OCI-LY1 (cell line): ENCODE data around the gene PRKCE.

Experiments
- H2AFZ ChIP-seq: fragments of 200-600 bp; sonication (generic), shearing (Covaris generic); 2 replicates; pipeline ENCODE4 v1.6.0; 2014; ENCODE audit warnings: antibody characterized with exemption, mild to moderate bottlenecking, low read length
- H3F3A ChIP-seq: fragments of 200-600 bp; sonication (generic), shearing (Covaris generic); 2 replicates; pipeline ENCODE4 v1.6.0; 2014; ENCODE audit warnings: mild to moderate bottlenecking, antibody characterized with exemption, low read length, moderate library complexity; ENCODE audit not compliant: insufficient read depth
- H3K27ac ChIP-seq: fragments of 200-600 bp; sonication (generic); 2 replicates; pipeline ENCODE4 v1.5.1; 2014; ENCODE audit warnings: low read length, mixed run types, mild to moderate bottlenecking, low read depth; ENCODE audit not compliant: poor library complexity, severe bottlenecking
- H3K27me3 ChIP-seq: fragments of 200-600 bp; sonication (generic); 2 replicates; pipeline ENCODE4 v1.6.0; 2014; ENCODE audit warnings: antibody characterized with exemption, mild to moderate bottlenecking, low read length, moderate library complexity; ENCODE audit not compliant: insufficient read depth
- H3K36me3 ChIP-seq: fragments of 200-600 bp; sonication (generic); 2 replicates; pipeline ENCODE4 v1.6.1; 2014; ENCODE audit warnings: mild to moderate bottlenecking, antibody characterized with exemption, low read length, moderate library complexity, mixed read lengths; ENCODE audit not compliant: insufficient read depth
- H3K4me1 ChIP-seq: fragments of 200-600 bp; sonication (generic); 2 replicates; pipeline ENCODE4 v1.5.1; 2014; ENCODE audit warnings: mild to moderate bottlenecking, low read length, moderate library complexity; ENCODE audit not compliant: insufficient read depth, severe bottlenecking
- H3K4me2 ChIP-seq: fragments of 200-600 bp; sonication (generic), shearing (Covaris generic); 2 replicates; pipeline ENCODE4 v1.6.1; 2014; ENCODE audit warnings: low read length
- H3K4me3 ChIP-seq: fragments of 200-600 bp; sonication (generic); 2 replicates; pipeline ENCODE4 v1.5.1; 2014; ENCODE audit warnings: low read length, low read depth, mild to moderate bottlenecking, mixed read lengths; ENCODE audit not compliant: poor library complexity, severe bottlenecking
- H3K79me2 ChIP-seq: fragments of 200-600 bp; shearing (Covaris generic); 2 replicates; pipeline ENCODE4 v1.6.1; 2016; ENCODE audit warnings: mixed run types, low read length, mixed read lengths; ENCODE audit not compliant: insufficient read depth
- H3K9ac ChIP-seq: fragments of 200-600 bp; sonication (generic), shearing (Covaris generic); 2 replicates; pipeline ENCODE4 v1.6.1; 2014; ENCODE audit warnings: mild to moderate bottlenecking, low read length, mixed read lengths
- H3K9me2 ChIP-seq: fragments of 200-600 bp; sonication (generic), shearing (Covaris generic); 2 replicates; pipeline ENCODE4 v1.6.1; 2014; ENCODE audit warnings: low read depth, mild to moderate bottlenecking, low read length, mixed read lengths
- H3K9me3 ChIP-seq: fragments of 200-600 bp; shearing (Covaris generic); 2 replicates; pipeline ENCODE4 v1.6.1; 2014; ENCODE audit warnings: low read length, mixed read lengths
- H4K20me1 ChIP-seq: fragments of 200-600 bp; sonication (generic), shearing (Covaris generic); 2 replicates; pipeline ENCODE4 v1.6.0; 2016; ENCODE audit warnings: mild to moderate bottlenecking, low read length; ENCODE audit not compliant: insufficient read depth
- CTCF ChIP-seq: fragments of 200-600 bp; sonication (generic), shearing (Covaris generic); IDR thresholded peaks from 2 replicates; pipeline ENCODE4 v1.5.1; 2017; ENCODE audit warnings: mild to moderate bottlenecking, antibody characterized with exemption, low read length, moderate library complexity, mixed read lengths
- EZH2 ChIP-seq: fragments of 200-600 bp; sonication (generic), shearing (Covaris generic); IDR thresholded peaks from 2 replicates; pipeline ENCODE4 v1.8.0; 2017; ENCODE audit warnings: borderline replicate concordance, mixed run types, mild to moderate bottlenecking, antibody characterized with exemption, low read length, moderate library complexity, mixed read lengths

The PRKCE gene

GRCh38 chr2:45872211-45872610, 220.7 kb downstream of the PRKCE start:
- Histone ChIP-seq H3K27ac (no peak overlapping the region), H3K4me2 (no peak overlapping the region), H3K4me3 (no peak overlapping the region), H3K36me3 (no peaks in the 10 kb centered on the region; the same call in 1 of the 2 replicates), H3K9ac (no peak overlapping the region), H3K4me1 (peaks cover 12% of the 10 kb centered on the region), H3K9me2 (no peaks in the 10 kb centered on the region), H2AFZ (no peak overlapping the region), H3K79me2 (no peaks in the 10 kb centered on the region), H3K27me3 (no peaks in the 10 kb centered on the region), H3K9me3 (peaks cover 10% of the 10 kb centered on the region; the same call in 1 of the 2 replicates), H4K20me1 (no peaks in the 10 kb centered on the region), H3F3A (no peaks in the 10 kb centered on the region)
- no peak for TF ChIP-seq EZH2
- no peak for TF ChIP-seq CTCF

GRCh38 chr2:45874344-45874743, 222.9 kb downstream of the PRKCE start:
- H3K9ac ChIP-seq: no peak overlapping the region
- H2AFZ ChIP-seq: no peak overlapping the region
- no peaks in the 10 kb centered on the region for H4K20me1 ChIP-seq
- peaks cover 10% of the 10 kb centered on the region; the same call in 1 of the 2 replicates for H3K9me3 ChIP-seq
- H3K4me3 ChIP-seq: no peak overlapping the region
- H3F3A ChIP-seq: no peaks in the 10 kb centered on the region
- H3K4me1 ChIP-seq: no peaks in the 10 kb centered on the region
- H3K36me3 ChIP-seq: peaks cover 2% of the 10 kb centered on the region
- H3K27me3 ChIP-seq: no peaks in the 10 kb centered on the region
- no peaks in the 10 kb centered on the region for H3K79me2 ChIP-seq
- no peak for TF ChIP-seq CTCF
- no peak for TF ChIP-seq EZH2
- no peak overlapping the region for H3K27ac ChIP-seq
- H3K9me2 ChIP-seq: no peaks in the 10 kb centered on the region
- no peak overlapping the region for H3K4me2 ChIP-seq

- no peak overlapping the region for H2AFZ ChIP-seq
- H3K9me3 ChIP-seq: peaks cover 10% of the 10 kb centered on the region; the same call in 1 of the 2 replicates
- no peak overlapping the region for H3K27ac ChIP-seq
- no peak overlapping the region for H3K9ac ChIP-seq
- H3K4me1 ChIP-seq: no peaks in the 10 kb centered on the region
- no peaks in the 10 kb centered on the region for H3K27me3 ChIP-seq
- H3K4me3 ChIP-seq: no peak overlapping the region
- no peaks in the 10 kb centered on the region for H3K9me2 ChIP-seq
- H3K36me3 ChIP-seq: peaks cover 2% of the 10 kb centered on the region
- H3F3A ChIP-seq: no peaks in the 10 kb centered on the region
- no peaks in the 10 kb centered on the region for H3K79me2 ChIP-seq
- no peak for TF ChIP-seq CTCF
- no peak for TF ChIP-seq EZH2
- H3K4me2 ChIP-seq: no peak overlapping the region
- no peaks in the 10 kb centered on the region for H4K20me1 ChIP-seq
Measured at GRCh38 chr2:45876611-45877010, 225.1 kb downstream of the PRKCE start.
